ENCODE results near the gene GUF1.

GUF1 gene

DNA sequence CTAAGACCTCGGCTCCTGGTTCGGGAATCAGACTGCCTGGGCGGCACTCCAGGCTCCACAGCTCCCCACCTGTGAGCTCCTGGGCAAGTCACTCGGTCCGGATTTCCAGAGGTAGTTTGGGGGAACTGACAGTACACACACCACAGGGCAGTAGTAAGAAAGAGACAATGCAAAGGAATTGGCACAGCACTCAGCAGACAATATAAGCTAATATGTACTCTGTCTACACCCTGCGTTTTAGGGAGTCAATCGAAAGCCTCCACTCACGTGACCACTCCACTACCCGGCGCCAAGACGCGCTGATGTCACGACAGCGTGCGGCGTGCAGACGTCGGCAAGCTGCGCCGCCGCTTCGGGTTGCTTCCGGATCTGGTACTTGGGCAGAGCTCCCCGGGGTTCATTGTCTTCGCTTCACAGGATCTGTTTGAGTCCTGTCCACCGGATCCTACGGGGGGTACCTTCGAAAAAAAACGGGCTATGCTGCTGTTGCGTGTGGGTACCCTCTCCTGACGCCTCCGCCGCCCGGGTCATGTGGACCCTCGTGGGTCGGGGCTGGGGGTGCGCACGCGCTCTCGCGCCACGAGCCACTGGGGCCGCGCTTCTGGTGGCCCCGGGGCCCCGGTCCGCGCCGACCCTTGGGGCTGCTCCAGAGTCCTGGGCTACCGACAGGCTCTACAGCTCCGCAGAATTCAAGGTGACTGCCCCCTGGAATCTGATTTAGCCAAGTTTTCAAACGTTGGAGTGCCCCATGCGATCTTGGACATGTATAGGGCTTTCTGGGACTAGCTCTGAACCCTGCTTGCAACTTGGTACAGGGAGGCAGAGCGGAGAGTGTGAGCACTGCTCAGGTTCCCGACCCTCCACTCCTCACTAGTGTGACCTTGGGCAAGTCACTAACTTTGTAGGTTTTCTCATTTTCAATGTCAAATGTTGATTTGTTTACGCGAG is at the start of gene GUF1:
TSS of gene GUF1 (plus strand) at position 327 of the 948 bp plus-strand sequence. CDS start at position 530, 203 bp downstream.
- peak; percentile 82 for DNase-seq

- DNase-seq: no peak
Observed at GRCh38 chr4:44629280-44629866, 48.8 kb upstream of the GUF1 start.

DNA sequence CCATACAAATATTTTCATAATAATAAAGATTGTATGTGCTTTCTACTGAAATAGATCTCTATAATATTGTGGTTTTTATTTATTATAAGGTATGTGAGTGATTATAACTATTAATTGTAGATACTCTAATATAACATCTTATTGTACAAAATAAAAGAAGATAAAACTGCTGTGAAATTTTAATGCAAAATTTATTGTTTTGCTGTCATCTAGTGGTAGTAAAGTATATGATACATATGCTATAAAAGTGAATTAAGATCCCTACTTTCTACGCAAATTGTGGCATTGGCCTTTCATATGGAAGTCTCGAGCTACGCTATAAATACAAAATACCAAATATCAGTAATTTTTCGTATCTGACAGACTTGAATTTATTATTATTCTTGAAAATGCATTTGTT is 46.1 kb upstream of the GUF1 start:
- DNase-seq: no peak

- DNase-seq: no peak
Observed at GRCh38 chr4:44632733-44633132, 45.5 kb upstream of the GUF1 start.

- DNase-seq: no peak
Observed at GRCh38 chr4:44638091-44638490, 40.1 kb upstream of the GUF1 start.

DNA sequence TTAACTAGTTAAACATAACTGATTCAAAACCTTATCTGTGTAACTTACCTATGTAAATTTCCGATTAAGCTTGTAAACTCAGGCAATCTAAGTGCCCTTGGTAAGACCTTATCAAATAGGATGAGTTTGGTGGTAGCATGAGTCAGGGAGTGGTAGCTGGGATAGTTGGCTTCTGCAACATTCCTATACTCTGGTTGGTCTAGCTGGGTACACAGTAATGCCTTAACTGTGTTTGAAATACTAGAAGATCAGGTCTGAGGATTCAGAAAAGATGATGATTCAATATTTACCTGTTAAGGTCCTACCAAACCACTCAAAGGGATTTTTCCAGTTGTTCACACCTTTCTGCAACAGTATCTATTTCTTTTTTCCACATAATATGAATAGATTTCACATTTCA is 32.1 kb upstream of the GUF1 start:
- DNase-seq: no peak

GRCh38 chr4:44651425-44651824 is 26.8 kb upstream of the GUF1 start, which contains the start of gene YIPF7:
Gene YIPF7 (minus strand): TSS chr4:44651625. CDS start chr4:44650100, 1,525 bp downstream.
- DNase-seq: no peak

DNA sequence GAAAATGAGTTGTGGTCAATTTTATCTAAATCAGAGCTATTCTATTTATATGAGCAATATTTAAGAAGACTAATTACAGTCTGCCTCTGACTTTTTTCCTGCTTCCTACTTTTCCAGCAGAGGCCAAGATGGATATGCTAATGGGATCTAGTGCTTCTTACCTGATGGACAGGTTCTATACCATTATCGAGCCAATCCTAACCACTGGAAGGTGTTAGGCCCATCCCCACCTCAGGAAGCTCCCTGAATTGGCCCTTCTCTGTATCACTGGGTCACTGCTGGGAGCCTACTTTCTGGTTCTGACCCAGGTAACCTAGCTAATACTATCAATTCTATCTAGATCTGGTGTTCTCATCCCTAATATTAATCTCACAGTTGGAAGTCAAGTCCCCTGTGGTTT is 26.2 kb upstream of the GUF1 start:
- DNase-seq: no peak

GRCh38 chr4:44660396-44660795 is 17.8 kb upstream of the GUF1 start:
- DNase-seq: no peak

DNA sequence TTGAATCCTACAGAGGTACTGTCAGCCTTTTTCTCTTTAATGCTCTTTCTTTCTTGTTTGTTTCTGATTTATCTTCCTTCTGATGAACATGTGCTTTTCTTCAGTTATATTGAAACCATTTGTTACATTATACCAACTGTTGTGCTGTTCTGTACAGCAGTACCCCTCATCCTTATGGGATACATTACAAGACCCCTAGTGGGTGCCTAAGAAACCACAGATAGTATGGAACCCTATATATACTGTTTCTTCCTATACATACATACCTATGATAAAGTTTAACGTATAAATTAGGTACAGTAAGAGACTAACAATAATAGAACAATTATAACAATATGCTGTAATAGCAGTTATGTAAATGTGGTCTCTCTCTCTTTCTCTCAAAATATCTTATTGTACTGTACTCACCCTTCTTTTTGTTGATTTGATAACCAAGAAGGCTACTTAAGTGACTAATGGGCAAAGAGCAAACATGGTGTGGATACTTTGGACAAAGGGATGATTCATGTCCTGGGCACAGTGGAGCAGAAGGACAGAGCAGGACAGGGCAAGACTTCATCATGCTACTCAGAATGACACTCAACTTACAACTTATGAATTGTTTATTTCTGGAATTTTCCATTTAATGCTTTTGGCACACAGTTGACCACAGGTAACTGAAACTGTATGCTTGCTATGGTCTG is 16.1 kb upstream of the GUF1 start:
- no peak for DNase-seq

DNA sequence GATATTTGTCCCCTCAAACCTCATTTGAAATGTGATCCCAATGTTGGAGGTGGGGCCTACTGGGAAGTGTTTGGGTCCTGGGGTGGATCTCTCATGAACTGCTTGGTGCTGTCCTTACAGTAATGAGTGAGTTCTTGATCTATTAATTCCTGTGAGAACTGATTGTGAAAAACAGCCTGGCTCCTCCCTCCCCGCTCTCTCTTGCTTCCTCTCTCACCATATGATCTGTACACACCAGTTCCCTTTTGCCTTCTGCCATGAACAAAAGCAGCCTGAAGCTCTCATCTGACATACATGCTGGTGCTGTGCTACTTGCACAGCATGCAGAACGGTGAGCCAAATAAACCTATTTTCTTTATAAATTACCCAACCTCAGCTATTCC is 15.6 kb upstream of the GUF1 start:
- no peak for DNase-seq

- no peak for DNase-seq
Observed at GRCh38 chr4:44663539-44664263, 14.5 kb upstream of the GUF1 start.

- DNase-seq: no peak
Observed at GRCh38 chr4:44668526-44668925, 9.7 kb upstream of the GUF1 start.

- no peak for DNase-seq
Observed at GRCh38 chr4:44670506-44671199, 7.6 kb upstream of the GUF1 start.

DNA sequence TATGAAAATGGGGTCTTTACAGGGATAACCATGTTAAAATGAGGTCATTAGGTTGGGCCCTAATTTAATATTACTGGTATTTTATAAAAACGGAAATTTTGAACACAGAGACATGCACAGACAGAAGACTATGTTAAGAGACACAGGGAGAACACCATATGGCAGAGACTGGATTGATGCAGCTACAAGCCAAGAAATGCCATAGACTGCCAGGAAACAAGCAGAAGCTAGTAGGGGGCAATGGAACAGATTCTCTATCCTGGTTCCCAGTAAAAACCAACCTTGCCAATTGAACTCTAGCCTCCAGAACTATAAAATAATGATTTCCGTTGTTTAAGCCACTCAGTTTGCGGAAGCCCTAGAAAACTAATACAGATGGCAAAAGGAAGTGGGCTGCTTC is 6.6 kb upstream of the GUF1 start:
- no peak for DNase-seq

DNA sequence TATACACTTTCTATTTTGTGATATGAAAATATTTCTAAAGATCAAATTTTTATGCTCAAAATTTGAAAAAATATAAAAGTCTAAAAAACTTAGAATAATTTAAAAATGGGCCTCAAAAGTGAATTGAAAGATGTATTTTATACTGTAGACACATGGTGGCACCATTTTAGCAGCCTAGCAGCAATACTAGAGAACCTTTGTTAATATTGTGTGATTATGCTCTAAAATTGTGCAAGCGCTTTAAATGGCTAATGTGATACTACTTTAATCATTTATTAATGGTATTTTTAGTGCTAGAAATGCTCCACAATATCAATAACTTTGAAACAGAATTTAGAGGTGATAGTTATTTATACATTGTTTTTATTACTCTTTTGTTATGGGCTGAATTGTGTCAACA is 3.7 kb upstream of the GUF1 start:
- DNase-seq: no peak

DNA sequence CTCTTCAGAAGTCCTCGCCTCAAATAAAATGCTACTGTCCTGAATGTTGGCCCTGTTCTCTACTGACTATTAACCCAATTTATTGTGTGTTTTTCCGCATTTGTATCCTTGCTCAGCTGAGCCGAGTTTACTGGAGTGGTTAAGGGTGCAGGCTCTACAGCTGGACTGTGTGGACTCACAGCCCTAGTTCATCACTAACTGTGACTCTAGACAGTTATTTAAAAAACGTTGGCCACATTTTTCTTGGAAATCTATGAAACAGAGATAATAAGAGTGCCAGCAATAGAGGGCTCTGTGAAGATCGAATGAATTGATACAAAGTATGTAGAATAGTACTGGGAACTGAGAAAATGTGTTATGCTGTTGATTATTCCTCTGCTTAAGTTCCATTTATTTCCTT is 2.9 kb upstream of the GUF1 start:
- DNase-seq: no peak

GRCh38 chr4:44679060-44679459 is 840 bp downstream of the GUF1 start:
- no peak for DNase-seq

- DNase-seq: no peak
Observed at GRCh38 chr4:44684648-44685047, 6.4 kb downstream of the GUF1 start.

DNA sequence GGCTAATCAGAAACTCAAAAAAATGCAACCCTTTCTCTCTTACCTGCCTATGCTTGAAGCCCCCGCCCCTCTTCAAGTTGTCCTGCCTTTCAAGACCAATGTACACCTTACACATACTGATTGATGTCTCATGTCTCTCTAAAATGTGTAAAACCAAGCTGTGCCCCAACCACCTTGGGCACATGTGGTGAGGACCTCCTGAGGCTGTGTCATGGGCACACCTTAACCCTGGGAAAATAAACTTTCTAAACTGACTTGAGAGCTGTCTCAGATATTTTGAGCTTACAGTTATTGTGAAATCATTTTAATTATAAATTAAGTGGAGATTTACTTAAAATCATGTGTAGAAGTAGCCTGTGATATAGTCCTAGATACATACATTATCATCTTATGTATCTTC is 22.2 kb downstream of the GUF1 start:
- DNase-seq: no peak

DNA sequence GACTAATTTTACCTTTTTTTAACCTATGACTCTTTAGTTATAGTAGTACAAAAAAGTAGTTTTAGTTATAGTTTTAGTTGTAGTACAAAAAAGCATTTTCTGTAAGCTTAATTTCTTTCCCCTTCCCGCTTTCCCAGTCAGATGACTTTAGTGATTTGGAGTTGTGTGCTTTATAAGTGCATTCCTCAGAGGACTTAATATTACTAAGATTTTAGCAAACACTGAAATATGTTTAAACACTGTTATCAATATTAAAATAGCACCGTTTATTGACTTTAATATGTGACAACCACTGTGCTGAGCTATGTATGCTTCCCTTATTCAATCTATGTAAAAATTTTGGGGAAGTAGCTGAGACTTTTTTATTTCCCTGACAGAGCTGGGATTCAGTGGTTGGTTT is 22.8 kb downstream of the GUF1 start:
- DNase-seq: no peak

DNA sequence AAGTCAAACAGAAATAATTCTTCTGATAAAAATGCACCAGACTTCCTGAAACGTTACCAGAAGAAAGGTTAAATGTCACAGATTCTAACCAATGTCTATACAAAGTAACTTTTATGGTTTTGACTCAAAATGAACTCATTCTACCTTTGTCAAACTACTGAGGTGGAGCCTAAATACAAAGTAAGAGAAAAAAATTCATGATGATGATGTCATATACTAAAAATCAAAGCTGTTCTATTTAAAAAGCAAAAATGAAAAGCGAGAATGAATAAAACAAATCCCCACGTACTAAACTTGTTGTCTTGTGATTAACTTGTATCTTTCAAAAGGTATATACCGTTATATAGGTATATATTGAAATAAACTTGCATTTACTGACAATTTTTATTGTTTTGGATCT is 26.5 kb downstream of the GUF1 start:
- no peak for DNase-seq

- DNase-seq: no peak
Observed at GRCh38 chr4:44713125-44713524, 34.9 kb downstream of the GUF1 start.

All from activated effector memory CD4-positive, alpha-beta T cell treated with Interleukin-2 at 50 U/mL for 16 hours (primary cell).